Fibroblast of pulmonary artery (primary cell): Measurements from ENCODE around the gene ZCCHC24.

Source experiments
- DNase-seq: peaks from one replicate; pipeline ENCODE4 v3.0.0-alpha.2; 2010; ENCODE audit warnings: low read depth
- H3K4me3 ChIP-seq: replicated peaks from 2 replicates; pipeline ENCODE4 v1.5.1; 2011; ENCODE audit warnings: low read depth, mild to moderate bottlenecking, control low read depth, low read length, moderate library complexity
- CTCF ChIP-seq: IDR thresholded peaks from 2 replicates; pipeline ENCODE4 v1.5.1; 2011; ENCODE audit warnings: mild to moderate bottlenecking, control low read depth, low read length, inconsistent platforms; ENCODE audit errors: missing control alignments

Gene ZCCHC24

GRCh38 chr10:79355420-79356017 is 89.9 kb downstream of the ZCCHC24 start:
- DNase-seq = no peak
- TF ChIP-seq CTCF = no peak
- H3K4me3 ChIP-seq = no peak overlapping the region

GRCh38 chr10:79354615-79355014 is 90.8 kb downstream of the ZCCHC24 start:
- no peak for DNase-seq
- no peak for TF ChIP-seq CTCF
- H3K4me3 ChIP-seq = no peak overlapping the region

GRCh38 chr10:79354141-79354540 is 91.3 kb downstream of the ZCCHC24 start:
- no peak overlapping the region for H3K4me3 ChIP-seq
- TF ChIP-seq CTCF = no peak
- DNase-seq = no peak

GRCh38 chr10:79353726-79354125 is 91.7 kb downstream of the ZCCHC24 start:
- DNase-seq = no peak
- no peak overlapping the region for H3K4me3 ChIP-seq
- TF ChIP-seq CTCF = no peak

- TF ChIP-seq CTCF = no peak
- H3K4me3 ChIP-seq = no peak overlapping the region
- DNase-seq = no peak
Measured at GRCh38 chr10:79353000-79353406, 92.4 kb downstream of the ZCCHC24 start.

GRCh38 chr10:79352035-79352877 is 93.2 kb downstream of the ZCCHC24 start:
- no peak overlapping the region for H3K4me3 ChIP-seq
- no peak for TF ChIP-seq CTCF
- no peak for DNase-seq

GRCh38 chr10:79351332-79351731 is 94.1 kb downstream of the ZCCHC24 start:
- DNase-seq = no peak
- no peak overlapping the region for H3K4me3 ChIP-seq
- TF ChIP-seq CTCF = no peak
